GM19395 (cell line): ENCODE measurements around the gene LGALS3.

Source experiments
- ATAC-seq: cut with Tn5 transposase; IDR thresholded peaks from one replicate; pipeline ENCODE4 v1.9.1; 2021; ENCODE audit warnings: mild to moderate bottlenecking, moderate library complexity; ENCODE audit not compliant: unreplicated experiment

Gene LGALS3

GRCh38 chr14:55111122-55111708 is 17.8 kb upstream of the LGALS3 start:
- no peak for ATAC-seq

- no peak for ATAC-seq
Observed at GRCh38 chr14:55114720-55115119, 14.3 kb upstream of the LGALS3 start.

- no peak for ATAC-seq
Observed at GRCh38 chr14:55115460-55115859, 13.6 kb upstream of the LGALS3 start.

GRCh38 chr14:55115861-55116245 is 13.2 kb upstream of the LGALS3 start:
- no peak for ATAC-seq

- ATAC-seq, result no peak
Observed at GRCh38 chr14:55116246-55117030, 12.6 kb upstream of the LGALS3 start.

GRCh38 chr14:55117803-55118441 is 11.1 kb upstream of the LGALS3 start:
- ATAC-seq, result no peak

- ATAC-seq, result no peak
Observed at GRCh38 chr14:55118761-55119160, 10.3 kb upstream of the LGALS3 start.

GRCh38 chr14:55120571-55121495 is 8.2 kb upstream of the LGALS3 start:
- no peak for ATAC-seq

GRCh38 chr14:55121628-55122439 is 7.2 kb upstream of the LGALS3 start:
- ATAC-seq, result no peak

- no peak for ATAC-seq
Observed at GRCh38 chr14:55122440-55122986, 6.5 kb upstream of the LGALS3 start.

GRCh38 chr14:55123101-55123500 is 6.0 kb upstream of the LGALS3 start:
- no peak for ATAC-seq

GRCh38 chr14:55123852-55124639 is 5.0 kb upstream of the LGALS3 start:
- no peak for ATAC-seq

- ATAC-seq, result no peak
Observed at GRCh38 chr14:55124774-55125386, 4.2 kb upstream of the LGALS3 start.

GRCh38 chr14:55125403-55125802 is 3.6 kb upstream of the LGALS3 start:
- no peak for ATAC-seq

- no peak for ATAC-seq
Observed at GRCh38 chr14:55126034-55126433, 3.0 kb upstream of the LGALS3 start.

GRCh38 chr14:55126932-55127459 is 2.1 kb upstream of the LGALS3 start:
- no peak for ATAC-seq

GRCh38 chr14:55127460-55127951 is 1.5 kb upstream of the LGALS3 start:
- no peak for ATAC-seq

- no peak for ATAC-seq
Observed at GRCh38 chr14:55128386-55129085, 516 bp upstream of the LGALS3 start.
